NCI-H460 (cell line): Measurements from ENCODE around the gene HMG20B. TPM values are rescaled to one million over a fixed set of nuclear protein-coding genes. Genes with fewer than 3 reads are reported as not detected.
"Not testable (repeated sequence)": the region's sequence is repeated elsewhere in the genome, so short reads cannot be mapped to it uniquely, and the experiment has no call there.

ENCODE experiments used
- DNase-seq: peaks from one replicate; pipeline ENCODE4 v3.0.0-alpha.2; 2016; ENCODE audit warnings: low read depth; ENCODE audit errors: extremely low read depth
- total RNA-seq: library from RNA; depleted of rRNA; stranded (reverse); fragments of >200 nt; shearing (Covaris generic); gene quantifications from 2 replicates; pipeline ENCODE4 v1.2.3, GENCODE V29; 2014

The HMG20B gene
- total RNA-seq, 1 experiment from 2014 or later, result 125 TPM

- no peak for DNase-seq
Observed at GRCh38 chr19:3554254-3555083, 18.3 kb upstream of the HMG20B start.

- DNase-seq, result no peak
Observed at GRCh38 chr19:3555653-3556422, 16.9 kb upstream of the HMG20B start.

DNA sequence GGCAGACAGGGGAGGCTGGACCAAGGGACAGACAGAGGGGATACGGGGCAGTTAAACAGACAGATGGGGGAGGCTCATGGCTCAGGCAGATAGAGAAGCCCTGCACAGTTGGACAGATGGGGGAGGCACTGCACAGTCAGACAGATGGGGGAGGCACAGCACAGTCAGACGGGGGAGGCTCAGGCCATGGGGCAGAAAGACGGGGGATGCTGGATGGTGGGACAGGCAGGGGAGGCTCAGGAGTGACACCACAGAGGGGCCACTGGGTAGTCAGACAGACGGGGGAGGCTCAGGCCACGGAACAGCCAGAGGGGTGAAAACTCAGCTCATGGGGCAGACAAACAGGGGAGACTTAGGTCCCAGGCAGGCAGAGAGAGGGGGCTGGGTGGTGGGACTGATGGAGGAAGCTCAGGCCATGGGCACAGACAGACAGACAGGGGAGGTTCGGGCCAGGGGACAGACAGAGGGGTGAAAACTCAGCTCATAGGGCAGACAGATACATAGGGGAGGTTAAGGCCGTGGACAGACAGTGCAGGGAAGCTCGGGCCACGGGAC lies 16.2 kb upstream of the HMG20B start:
- DNase-seq, result no peak

- DNase-seq, result no peak
Observed at GRCh38 chr19:3556978-3557460, 15.7 kb upstream of the HMG20B start.

- DNase-seq, result peak; percentile 88
Observed at GRCh38 chr19:3557461-3558248, 15.1 kb upstream of the HMG20B start, which contains the start of gene MFSD12. Gene MFSD12 (minus strand): TSS chr19:3557586. CDS start chr19:3557403, 183 bp downstream.

DNA sequence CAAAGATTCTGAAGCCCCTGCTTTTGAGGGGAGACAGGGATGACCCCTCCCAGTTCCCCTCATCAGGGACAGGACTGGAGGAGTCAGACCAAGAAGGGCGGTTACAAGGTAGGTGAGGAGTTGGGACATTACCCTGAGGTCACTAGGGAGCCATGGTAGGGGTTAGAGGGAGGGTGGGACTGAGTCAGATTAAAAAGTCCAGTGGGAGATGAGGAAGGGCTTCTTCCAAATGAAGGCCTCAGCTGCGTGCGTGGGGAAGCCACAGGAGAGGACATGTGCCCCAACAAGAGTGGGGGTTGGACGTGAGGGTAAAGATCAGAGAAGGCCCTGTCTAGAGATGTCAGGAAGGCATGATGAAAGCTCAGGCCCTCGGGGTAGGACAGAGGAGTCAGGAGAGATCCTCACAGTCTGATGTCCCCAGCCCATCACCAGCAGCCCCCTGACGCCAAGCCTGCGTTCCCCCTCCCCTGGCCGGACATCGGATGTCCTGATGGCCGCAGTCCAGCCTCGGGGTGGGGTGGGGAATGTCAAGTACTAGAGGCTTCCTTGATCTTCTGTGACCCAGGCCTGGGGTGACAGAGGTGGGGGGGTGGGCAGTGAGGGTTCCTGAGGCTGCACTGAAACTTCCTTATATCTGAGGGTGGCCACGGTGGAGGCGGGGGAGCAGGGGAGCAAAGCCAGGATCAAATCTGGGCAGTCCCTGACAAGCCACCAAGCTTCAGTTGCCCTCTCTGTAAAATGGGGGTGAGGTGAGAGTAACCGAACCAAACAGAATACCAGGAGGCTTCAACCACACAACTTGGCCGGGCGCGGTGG lies 8.8 kb upstream of the HMG20B start:
- DNase-seq, result no peak

DNA sequence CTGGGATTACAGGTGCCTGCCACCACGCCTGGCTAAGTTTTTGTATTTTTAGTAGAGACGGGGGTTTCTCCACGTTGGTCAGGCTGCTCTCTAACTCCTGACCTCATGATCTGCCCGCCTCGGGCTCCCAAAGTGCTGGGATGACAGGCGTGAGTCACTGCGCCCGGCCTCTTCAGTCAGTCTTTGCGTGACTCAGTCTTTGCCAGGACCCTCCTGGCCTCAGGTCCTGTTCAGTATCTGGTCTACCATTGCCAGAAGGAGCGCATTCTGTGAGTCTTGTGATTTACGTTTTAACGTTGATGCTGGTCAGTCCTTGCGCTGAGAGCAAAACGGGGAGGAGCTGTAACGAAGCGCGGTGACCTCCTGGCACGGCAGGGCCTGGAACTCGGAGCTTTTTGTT lies 7.6 kb upstream of the HMG20B start:
- peak; percentile 68 for DNase-seq

DNA sequence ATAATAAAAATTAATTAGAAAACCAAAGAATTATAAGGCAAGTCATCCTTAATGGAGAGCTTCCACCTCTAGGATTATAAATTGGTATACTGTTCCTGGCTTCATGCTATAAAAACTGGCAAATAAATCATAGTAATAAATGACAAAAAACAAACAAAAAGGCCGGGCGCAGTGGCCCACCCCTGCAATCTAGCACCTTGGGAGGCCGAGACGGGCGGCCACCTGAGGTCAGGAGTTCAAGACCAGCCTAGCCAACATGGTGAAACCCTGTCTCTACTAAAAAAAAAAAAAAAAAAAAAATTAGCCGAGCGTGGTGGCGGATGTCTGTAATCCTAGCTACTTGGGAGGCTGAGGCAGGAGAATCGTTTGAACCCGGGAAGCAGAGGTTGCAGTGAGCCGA lies 2.7 kb upstream of the HMG20B start:
- not testable (repeated sequence) for DNase-seq

DNA sequence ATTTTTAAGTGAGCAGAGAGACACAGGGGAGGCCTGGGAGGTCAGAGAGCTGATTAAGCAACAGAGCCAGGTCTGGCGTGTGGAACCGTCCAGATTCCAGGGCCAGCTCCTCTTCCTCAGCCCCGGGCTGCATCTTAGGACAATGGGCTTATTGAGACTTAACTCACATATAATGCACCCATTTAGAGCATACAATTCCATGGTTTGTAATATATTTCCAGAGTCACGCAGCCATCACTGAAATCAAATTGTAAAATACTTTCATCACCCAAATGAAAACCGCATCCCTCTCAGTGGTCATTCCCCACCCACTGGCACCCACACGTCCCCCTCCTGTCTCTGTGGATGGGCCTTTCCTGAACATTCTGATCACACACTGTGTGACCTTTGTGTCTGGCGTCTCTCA lies 2.1 kb upstream of the HMG20B start:
- no peak for DNase-seq

GRCh38 chr19:3572132-3572854 lies 451 bp upstream of the HMG20B start:
- peak; percentile 98 for DNase-seq

GRCh38 chr19:3573162-3573857 lies 566 bp downstream of the HMG20B start:
- no peak for DNase-seq

DNA sequence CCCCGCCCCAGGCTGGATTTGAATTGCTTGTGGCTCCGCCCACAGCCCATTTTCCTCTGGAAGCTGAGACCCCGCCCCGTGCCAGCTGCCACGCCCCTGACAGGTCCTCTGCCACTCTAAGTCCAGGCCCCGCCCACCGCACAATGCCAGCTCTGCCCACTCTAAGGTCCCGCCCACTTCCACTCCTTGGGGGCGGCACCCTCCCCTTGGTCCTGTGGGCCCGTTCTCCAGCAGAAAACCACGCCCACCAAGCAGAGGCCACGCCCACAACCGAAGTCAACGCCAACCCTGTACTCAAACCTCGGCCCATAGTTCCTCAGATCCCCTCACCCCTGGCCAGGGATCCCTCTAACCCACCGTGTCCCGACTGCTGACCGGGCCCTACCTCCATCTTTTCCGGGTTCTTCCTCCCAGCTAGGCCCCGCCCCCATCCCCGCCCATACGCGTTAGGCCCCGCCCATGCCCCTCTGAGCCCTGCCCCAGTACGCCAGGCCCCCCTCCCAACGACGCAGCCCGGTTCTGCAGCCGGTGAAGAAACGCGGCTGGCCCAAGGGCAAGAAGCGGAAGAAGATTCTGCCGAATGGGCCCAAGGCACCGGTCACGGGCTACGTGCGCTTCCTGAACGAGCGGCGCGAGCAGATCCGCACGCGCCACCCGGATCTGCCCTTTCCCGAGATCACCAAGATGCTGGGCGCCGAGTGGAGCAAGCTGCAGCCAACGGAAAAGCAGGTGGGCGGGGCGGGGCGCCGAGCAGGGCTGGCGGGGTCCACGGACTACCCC lies 1.3 kb downstream of the HMG20B start:
- peak; percentile 94 for DNase-seq

GRCh38 chr19:3575260-3575741 lies 2.6 kb downstream of the HMG20B start:
- DNase-seq, result peak; percentile 56

DNA sequence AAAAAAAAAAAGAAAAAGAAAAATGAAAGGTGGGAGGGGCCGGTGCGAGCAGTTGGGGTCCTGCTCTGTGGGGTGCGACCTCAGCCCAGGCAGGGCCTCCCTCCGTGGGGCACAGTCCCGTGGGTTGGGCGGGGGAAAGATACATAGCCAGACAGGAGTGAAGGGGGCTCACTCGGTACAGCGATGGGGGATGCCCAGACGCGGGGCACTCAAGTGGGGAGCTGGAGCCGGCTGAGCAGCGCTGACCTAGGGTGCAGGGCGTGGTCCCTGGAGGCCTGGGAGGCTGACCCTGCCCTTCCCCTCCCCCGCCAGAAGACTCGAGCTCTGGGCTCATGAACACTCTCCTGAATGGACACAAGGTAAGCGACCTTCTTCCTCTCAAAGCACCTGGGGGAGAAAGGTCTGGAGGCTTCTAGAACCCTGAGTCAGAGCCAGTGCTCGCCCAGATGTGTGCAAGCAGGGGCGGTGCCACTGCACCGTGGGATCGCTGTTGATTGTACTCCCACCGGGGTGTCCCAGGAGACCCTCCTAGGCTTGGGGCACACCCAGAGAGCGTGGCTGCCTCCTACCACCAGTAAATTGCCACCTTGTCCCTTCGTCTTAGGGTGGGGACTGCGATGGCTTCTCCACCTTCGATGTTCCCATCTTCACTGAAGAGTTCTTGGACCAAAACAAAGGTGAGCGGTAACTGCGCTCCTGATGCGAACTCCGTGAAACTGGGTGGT lies 3.4 kb downstream of the HMG20B start:
- no peak for DNase-seq

GRCh38 chr19:3576696-3577443 lies 4.1 kb downstream of the HMG20B start:
- no peak for DNase-seq

- DNase-seq, result no peak
Observed at GRCh38 chr19:3577723-3578344, 5.1 kb downstream of the HMG20B start.
